Testis (tissue), 2 donors: ENCODE measurements around the gene ANKS6.

Experiments
- CTCF ChIP-seq, 3 experiments: fragments of 450-650 bp in 2 of 3; fragments of 200-600 bp in 1 of 3; sonication (generic) in 1 of 3; IDR thresholded peaks; one replicate each; pipeline ENCODE4 v1.5.1; 2016 to 2019; ENCODE audit warnings: antibody characterized with exemption in 3 of 3, mild to moderate bottlenecking in 2 of 3, moderate library complexity in 1 of 3
- POLR2A ChIP-seq: fragments of 450-650 bp; IDR thresholded peaks from one replicate; pipeline ENCODE4 v1.6.1; 2017; ENCODE audit warnings: antibody characterized with exemption, mild to moderate bottlenecking, moderate library complexity

DNA sequence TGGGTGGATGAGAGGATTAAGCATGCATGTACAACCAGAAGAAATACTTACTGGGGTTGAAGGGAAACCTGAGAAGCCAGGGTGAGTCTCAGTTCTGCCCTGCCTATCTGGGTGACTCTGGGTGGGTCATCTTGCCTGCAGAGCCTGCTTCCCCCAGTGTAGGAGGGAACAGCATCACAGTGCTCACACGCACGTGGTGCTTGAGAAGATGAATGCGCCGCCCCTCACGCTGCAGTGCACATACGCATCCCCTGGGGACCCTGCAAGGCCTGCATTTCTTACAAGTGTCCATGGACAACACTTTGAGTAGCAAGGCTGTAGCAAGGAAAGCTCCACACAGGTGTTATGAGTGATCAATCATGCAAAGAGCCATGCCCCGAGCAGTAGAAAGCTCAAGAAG is 68.9 kb downstream of the ANKS6 start:
- TF ChIP-seq CTCF (IDR thresholded peaks at IDR 0.05) (no peak), POLR2A (no peak)
